ENCODE results near the gene ACOT8. TPM values are rescaled to one million over a fixed set of nuclear protein-coding genes. Genes with fewer than 3 reads are reported as not detected.

ACOT8 gene
- total RNA-seq, 1 experiment from 2014 or later = 38.1 TPM

DNA sequence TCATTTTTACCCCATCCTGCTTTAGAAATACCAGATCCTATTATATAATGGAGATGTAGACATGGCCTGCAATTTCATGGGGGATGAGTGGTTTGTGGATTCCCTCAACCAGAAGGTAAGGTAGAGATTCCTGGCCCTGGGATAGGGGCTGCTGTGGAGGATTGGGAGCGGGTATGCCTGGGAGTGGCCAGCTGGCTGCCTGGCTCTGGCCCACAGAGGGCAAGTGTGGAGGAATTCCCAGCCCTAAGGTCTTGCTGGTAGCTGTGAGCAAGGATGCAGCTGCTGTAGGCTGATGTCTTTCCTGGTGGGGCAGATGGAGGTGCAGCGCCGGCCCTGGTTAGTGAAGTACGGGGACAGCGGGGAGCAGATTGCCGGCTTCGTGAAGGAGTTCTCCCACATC is 40.5 kb upstream of the ACOT8 start:
- DNase-seq (ENCODE audit: low spot score) = no peak
- peaks cover 30% of the 10 kb centered on the region for H3K36me3 Mint-ChIP-seq
- H3K27ac Mint-ChIP-seq = no peak overlapping the region
- H3K4me3 Mint-ChIP-seq = no peak overlapping the region
- CTCF ChIA-PET = interaction anchor here (1.4 kb wide), 1 partner anchor 8 kb away, joined by 8 read pairs; no protein-coding TSS in a partner anchor
- POLR2A ChIA-PET = no interaction called here
- no peaks in the 10 kb centered on the region for H3K27me3 Mint-ChIP-seq (ENCODE audit: low read depth)
- TF ChIP-seq ATF1 (CRISPR knock-in tag; IDR thresholded peaks at IDR 0.05) (no peak), FOXK1 (CRISPR knock-in tag; IDR thresholded peaks at IDR 0.05) (no peak), NFATC4 (CRISPR knock-in tag; IDR thresholded peaks at IDR 0.05) (no peak), TEAD4 (CRISPR knock-in tag; IDR thresholded peaks at IDR 0.05) (no peak), CBFB (CRISPR knock-in tag; IDR thresholded peaks at IDR 0.05; ENCODE audit: low read depth) (no peak)
- TF ChIP-seq, protein P1, sequence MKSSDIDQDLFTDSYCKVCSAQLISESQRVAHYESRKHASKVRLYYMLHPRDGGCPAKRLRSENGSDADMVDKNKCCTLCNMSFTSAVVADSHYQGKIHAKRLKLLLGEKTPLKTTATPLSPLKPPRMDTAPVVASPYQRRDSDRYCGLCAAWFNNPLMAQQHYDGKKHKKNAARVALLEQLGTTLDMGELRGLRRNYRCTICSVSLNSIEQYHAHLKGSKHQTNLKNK (CRISPR knock-in tag; IDR thresholded peaks at IDR 0.05) = no peak
- TF ChIP-seq, protein P2, sequence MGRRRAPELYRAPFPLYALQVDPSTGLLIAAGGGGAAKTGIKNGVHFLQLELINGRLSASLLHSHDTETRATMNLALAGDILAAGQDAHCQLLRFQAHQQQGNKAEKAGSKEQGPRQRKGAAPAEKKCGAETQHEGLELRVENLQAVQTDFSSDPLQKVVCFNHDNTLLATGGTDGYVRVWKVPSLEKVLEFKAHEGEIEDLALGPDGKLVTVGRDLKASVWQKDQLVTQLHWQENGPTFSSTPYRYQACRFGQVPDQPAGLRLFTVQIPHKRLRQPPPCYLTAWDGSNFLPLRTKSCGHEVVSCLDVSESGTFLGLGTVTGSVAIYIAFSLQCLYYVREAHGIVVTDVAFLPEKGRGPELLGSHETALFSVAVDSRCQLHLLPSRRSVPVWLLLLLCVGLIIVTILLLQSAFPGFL (CRISPR knock-in tag; IDR thresholded peaks at IDR 0.05; ENCODE audit: borderline replicate concordance) = no peak
- TF ChIP-seq, protein P3, sequence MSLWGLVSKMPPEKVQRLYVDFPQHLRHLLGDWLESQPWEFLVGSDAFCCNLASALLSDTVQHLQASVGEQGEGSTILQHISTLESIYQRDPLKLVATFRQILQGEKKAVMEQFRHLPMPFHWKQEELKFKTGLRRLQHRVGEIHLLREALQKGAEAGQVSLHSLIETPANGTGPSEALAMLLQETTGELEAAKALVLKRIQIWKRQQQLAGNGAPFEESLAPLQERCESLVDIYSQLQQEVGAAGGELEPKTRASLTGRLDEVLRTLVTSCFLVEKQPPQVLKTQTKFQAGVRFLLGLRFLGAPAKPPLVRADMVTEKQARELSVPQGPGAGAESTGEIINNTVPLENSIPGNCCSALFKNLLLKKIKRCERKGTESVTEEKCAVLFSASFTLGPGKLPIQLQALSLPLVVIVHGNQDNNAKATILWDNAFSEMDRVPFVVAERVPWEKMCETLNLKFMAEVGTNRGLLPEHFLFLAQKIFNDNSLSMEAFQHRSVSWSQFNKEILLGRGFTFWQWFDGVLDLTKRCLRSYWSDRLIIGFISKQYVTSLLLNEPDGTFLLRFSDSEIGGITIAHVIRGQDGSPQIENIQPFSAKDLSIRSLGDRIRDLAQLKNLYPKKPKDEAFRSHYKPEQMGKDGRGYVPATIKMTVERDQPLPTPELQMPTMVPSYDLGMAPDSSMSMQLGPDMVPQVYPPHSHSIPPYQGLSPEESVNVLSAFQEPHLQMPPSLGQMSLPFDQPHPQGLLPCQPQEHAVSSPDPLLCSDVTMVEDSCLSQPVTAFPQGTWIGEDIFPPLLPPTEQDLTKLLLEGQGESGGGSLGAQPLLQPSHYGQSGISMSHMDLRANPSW (CRISPR knock-in tag; conservative IDR thresholded peaks at IDR 0.05; ENCODE audit: low read depth) = no peak
- H3K9me3 Mint-ChIP-seq = no peaks in the 10 kb centered on the region
- no peak for ATAC-seq
- no peaks in the 10 kb centered on the region for H3K4me1 Mint-ChIP-seq

DNA sequence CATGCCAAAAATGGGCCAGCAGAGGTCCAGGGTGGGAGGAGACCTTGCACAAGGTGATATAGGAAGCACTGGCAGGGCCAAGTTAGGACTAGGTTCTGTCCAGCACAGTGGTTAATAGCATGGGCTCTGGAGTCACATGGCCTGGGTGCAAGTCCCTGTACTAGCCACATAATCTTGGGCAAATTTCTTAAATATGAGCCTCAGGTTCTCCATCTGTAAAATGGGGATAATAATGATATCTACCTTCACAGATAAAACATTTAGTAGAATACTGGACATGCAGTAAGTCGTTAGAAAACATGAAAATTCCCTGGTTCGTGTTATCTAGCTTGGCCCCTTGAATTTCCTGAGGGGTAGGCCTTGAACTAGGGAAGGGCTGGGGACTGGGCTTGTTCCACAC is 40.1 kb upstream of the ACOT8 start:
- H3K4me3 Mint-ChIP-seq = no peak overlapping the region
- POLR2A ChIA-PET = no interaction called here
- DNase-seq (ENCODE audit: low spot score) (no peak), ATAC-seq (no peak)
- H3K9me3 Mint-ChIP-seq = no peaks in the 10 kb centered on the region
- peaks cover 28% of the 10 kb centered on the region for H3K36me3 Mint-ChIP-seq
- no peaks in the 10 kb centered on the region for H3K27me3 Mint-ChIP-seq (ENCODE audit: low read depth)
- H3K27ac Mint-ChIP-seq = no peak overlapping the region
- TF ChIP-seq JAZF1 (CRISPR knock-in tag; IDR thresholded peaks at IDR 0.05) (no peak), HMGA2 (CRISPR knock-in tag; IDR thresholded peaks at IDR 0.05) (no peak), NFE2L1 (CRISPR knock-in tag; IDR thresholded peaks at IDR 0.05) (no peak), EMX1 (CRISPR knock-in tag; IDR thresholded peaks at IDR 0.05) (no peak), RELA (CRISPR knock-in tag; IDR thresholded peaks at IDR 0.05; ENCODE audit: borderline replicate concordance) (no peak)
- TF ChIP-seq, protein P3 (CRISPR knock-in tag; conservative IDR thresholded peaks at IDR 0.05; ENCODE audit: low read depth) = no peak
- TF ChIP-seq, protein P4, sequence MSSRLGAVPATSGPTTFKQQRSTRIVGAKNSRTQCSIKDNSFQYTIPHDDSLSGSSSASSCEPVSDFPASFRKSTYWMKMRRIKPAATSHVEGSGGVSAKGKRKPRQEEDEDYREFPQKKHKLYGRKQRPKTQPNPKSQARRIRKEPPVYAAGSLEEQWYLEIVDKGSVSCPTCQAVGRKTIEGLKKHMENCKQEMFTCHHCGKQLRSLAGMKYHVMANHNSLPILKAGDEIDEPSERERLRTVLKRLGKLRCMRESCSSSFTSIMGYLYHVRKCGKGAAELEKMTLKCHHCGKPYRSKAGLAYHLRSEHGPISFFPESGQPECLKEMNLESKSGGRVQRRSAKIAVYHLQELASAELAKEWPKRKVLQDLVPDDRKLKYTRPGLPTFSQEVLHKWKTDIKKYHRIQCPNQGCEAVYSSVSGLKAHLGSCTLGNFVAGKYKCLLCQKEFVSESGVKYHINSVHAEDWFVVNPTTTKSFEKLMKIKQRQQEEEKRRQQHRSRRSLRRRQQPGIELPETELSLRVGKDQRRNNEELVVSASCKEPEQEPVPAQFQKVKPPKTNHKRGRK (CRISPR knock-in tag; IDR thresholded peaks at IDR 0.05; ENCODE audit: borderline replicate concordance) = no peak
- TF ChIP-seq, protein P5, sequence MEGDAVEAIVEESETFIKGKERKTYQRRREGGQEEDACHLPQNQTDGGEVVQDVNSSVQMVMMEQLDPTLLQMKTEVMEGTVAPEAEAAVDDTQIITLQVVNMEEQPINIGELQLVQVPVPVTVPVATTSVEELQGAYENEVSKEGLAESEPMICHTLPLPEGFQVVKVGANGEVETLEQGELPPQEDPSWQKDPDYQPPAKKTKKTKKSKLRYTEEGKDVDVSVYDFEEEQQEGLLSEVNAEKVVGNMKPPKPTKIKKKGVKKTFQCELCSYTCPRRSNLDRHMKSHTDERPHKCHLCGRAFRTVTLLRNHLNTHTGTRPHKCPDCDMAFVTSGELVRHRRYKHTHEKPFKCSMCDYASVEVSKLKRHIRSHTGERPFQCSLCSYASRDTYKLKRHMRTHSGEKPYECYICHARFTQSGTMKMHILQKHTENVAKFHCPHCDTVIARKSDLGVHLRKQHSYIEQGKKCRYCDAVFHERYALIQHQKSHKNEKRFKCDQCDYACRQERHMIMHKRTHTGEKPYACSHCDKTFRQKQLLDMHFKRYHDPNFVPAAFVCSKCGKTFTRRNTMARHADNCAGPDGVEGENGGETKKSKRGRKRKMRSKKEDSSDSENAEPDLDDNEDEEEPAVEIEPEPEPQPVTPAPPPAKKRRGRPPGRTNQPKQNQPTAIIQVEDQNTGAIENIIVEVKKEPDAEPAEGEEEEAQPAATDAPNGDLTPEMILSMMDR (IDR thresholded peaks at IDR 0.05) = no peak
- peaks cover 2% of the 10 kb centered on the region for H3K4me1 Mint-ChIP-seq
- CTCF ChIA-PET = no interaction called here
